Neural cell (in vitro differentiated cells): Measurements from ENCODE around the gene SUSD4. TPM values are rescaled to one million over a fixed set of nuclear protein-coding genes. Genes with fewer than 3 reads are reported as not detected.

Source experiments
- H2AFZ ChIP-seq: fragments of 200-600, 300-800 bp; sonication (generic), shearing (Covaris generic); 2 replicates; pipeline ENCODE4 v1.6.0; 2014; ENCODE audit warnings: low read depth, mild to moderate bottlenecking, antibody characterized with exemption, low read length, moderate library complexity
- H3F3A ChIP-seq: fragments of 200-600 bp; shearing (Covaris generic); 2 replicates; pipeline ENCODE4 v1.6.1; 2016; ENCODE audit warnings: mild to moderate bottlenecking, moderate library complexity, mixed read lengths, antibody characterized with exemption, low read length; ENCODE audit not compliant: insufficient read depth, poor library complexity, severe bottlenecking
- H3K27ac ChIP-seq: fragments of 200-600, 300-800 bp; sonication (generic), shearing (Covaris generic); 2 replicates; pipeline ENCODE4 v1.5.1; 2014; ENCODE audit warnings: mild to moderate bottlenecking, low read length, moderate library complexity
- H3K27me3 ChIP-seq: fragments of 300-800, 200-600 bp; sonication (generic), shearing (Covaris generic); 2 replicates; pipeline ENCODE4 v1.6.0; 2014; ENCODE audit warnings: mild to moderate bottlenecking, low read depth, low read length, moderate library complexity; ENCODE audit not compliant: insufficient read depth
- H3K36me3 ChIP-seq: fragments of 300-800, 200-600 bp; sonication (generic), shearing (Covaris generic); 2 replicates; pipeline ENCODE4 v1.5.1; 2014; ENCODE audit warnings: mild to moderate bottlenecking, antibody characterized with exemption, low read length, moderate library complexity; ENCODE audit not compliant: insufficient read depth
- H3K4me2 ChIP-seq: fragments of 300-800, 200-600 bp; sonication (generic), shearing (Covaris generic); 2 replicates; pipeline ENCODE4 v1.6.0; 2014; ENCODE audit warnings: mild to moderate bottlenecking, low read length
- H3K4me3 ChIP-seq: fragments of 300-800, 200-600 bp; sonication (generic), shearing (Covaris generic); 2 replicates; pipeline ENCODE4 v1.5.1; 2014; ENCODE audit warnings: mild to moderate bottlenecking, low read length, moderate library complexity
- H3K79me2 ChIP-seq: fragments of 200-600 bp; shearing (Covaris generic); replicated peaks from 2 replicates; pipeline ENCODE4 v1.6.0; 2014; ENCODE audit warnings: mild to moderate bottlenecking, low read length, moderate library complexity; ENCODE audit not compliant: insufficient read depth
- H3K9ac ChIP-seq: fragments of 300-800, 200-600 bp; sonication (generic), shearing (Covaris generic); 2 replicates; pipeline ENCODE4 v1.6.1; 2016; ENCODE audit warnings: mild to moderate bottlenecking, low read length, mixed read lengths
- H3K9me2 ChIP-seq: fragments of 200-600 bp; shearing (Covaris generic); 2 replicates; pipeline ENCODE4 v1.6.1; 2016; ENCODE audit warnings: mild to moderate bottlenecking, low read length, mixed read lengths; ENCODE audit not compliant: insufficient read depth
- H3K9me3 ChIP-seq: fragments of 200-600, 300-800 bp; sonication (generic), shearing (Covaris generic); 2 replicates; pipeline ENCODE4 v1.6.1; 2016; ENCODE audit warnings: mild to moderate bottlenecking, mixed run types, low read length, moderate library complexity, mixed read lengths
- H4K20me1 ChIP-seq: fragments of 200-600 bp; shearing (Covaris generic); 2 replicates; pipeline ENCODE4 v1.6.1; 2016; ENCODE audit warnings: mild to moderate bottlenecking, mixed run types; ENCODE audit not compliant: insufficient read depth
- EZH2 ChIP-seq: fragments of 200-600, 300-800 bp; shearing (Covaris generic), sonication (generic); IDR thresholded peaks from 2 replicates; pipeline ENCODE4 v1.6.1; 2014; ENCODE audit warnings: antibody characterized with exemption, low read length, borderline replicate concordance, mild to moderate bottlenecking; ENCODE audit not compliant: insufficient read depth, poor library complexity, severe bottlenecking
- MXI1 ChIP-seq: fragments of 450-650 bp; conservative IDR thresholded peaks from 2 replicates; pipeline ENCODE4 v1.6.1; 2014; ENCODE audit warnings: antibody characterized with exemption, mild to moderate bottlenecking; ENCODE audit not compliant: poor library complexity, severe bottlenecking
- POLR2AphosphoS5 ChIP-seq: IDR thresholded peaks from 2 replicates; pipeline ENCODE4 v1.6.1; 2012
- RAD21 ChIP-seq: fragments of 450-650 bp; conservative IDR thresholded peaks from 2 replicates; pipeline ENCODE4 v1.6.1; 2014; ENCODE audit warnings: antibody characterized with exemption, mild to moderate bottlenecking, moderate library complexity
- SMC3 ChIP-seq: fragments of 450-650 bp; conservative IDR thresholded peaks from 2 replicates; pipeline ENCODE4 v1.6.1; 2014; ENCODE audit warnings: antibody characterized with exemption, mild to moderate bottlenecking, moderate library complexity; ENCODE audit not compliant: poor library complexity
- TAF1 ChIP-seq: IDR thresholded peaks from 2 replicates; pipeline ENCODE4 v1.6.1; 2012; ENCODE audit warnings: low read depth
- polyA plus RNA-seq: library from polyadenylated mRNA; depleted of rRNA; stranded (reverse); fragments of >200 nt; gene quantifications from 2 replicates; pipeline ENCODE4 v1.2.3, GENCODE V29; 2014
- TF ChIP-seq, protein P1 (sequence below): fragments of 450-650 bp; IDR thresholded peaks from 2 replicates; pipeline ENCODE4 v1.5.1; 2014; ENCODE audit warnings: antibody characterized with exemption, mild to moderate bottlenecking, moderate library complexity; ENCODE audit not compliant: poor library complexity, severe bottlenecking
- TF ChIP-seq, protein P2 (sequence below): IDR thresholded peaks from 2 replicates; pipeline ENCODE4 v1.6.1; 2012; ENCODE audit warnings: borderline replicate concordance

SUSD4 gene
- polyA plus RNA-seq, 1 donor from 2014 or later: 31.5 TPM

DNA sequence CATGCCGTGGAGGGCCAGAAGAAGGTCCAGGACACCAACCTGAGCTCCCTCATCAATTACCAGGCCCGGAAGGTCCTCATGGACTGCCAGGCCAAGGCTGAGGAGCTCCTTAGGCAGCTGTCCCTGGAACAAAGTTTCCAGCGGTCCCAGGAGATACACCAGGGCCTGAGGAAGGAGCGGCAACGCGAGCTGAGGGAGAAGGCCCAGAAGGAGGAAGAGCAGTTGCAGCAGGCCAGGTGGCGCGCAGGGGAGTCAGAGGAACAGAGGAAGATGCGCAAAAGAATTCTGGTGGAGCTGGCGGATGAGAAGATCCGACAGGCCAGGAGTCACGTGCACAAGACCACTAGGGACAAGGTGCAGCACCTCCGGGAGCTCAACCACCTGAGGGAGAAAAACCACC is 30.7 kb upstream of the SUSD4 start:
- Histone ChIP-seq H3K4me3 (no peak overlapping the region), H2AFZ (no peak overlapping the region), H3K36me3 (no peaks in the 10 kb centered on the region), H3K27me3 (peaks cover 23% of the 10 kb centered on the region), H3K79me2 (no peaks in the 10 kb centered on the region), H3K9ac (no peak overlapping the region), H3K9me2 (no peaks in the 10 kb centered on the region), H3K4me2 (no peak overlapping the region), H3K9me3 (no peaks in the 10 kb centered on the region), H3K27ac (no peak overlapping the region), H4K20me1 (no peaks in the 10 kb centered on the region), H3F3A (no peaks in the 10 kb centered on the region)
- TF ChIP-seq SMC3 (no peak), POLR2AphosphoS5 (no peak)
- TF ChIP-seq, protein P1, sequence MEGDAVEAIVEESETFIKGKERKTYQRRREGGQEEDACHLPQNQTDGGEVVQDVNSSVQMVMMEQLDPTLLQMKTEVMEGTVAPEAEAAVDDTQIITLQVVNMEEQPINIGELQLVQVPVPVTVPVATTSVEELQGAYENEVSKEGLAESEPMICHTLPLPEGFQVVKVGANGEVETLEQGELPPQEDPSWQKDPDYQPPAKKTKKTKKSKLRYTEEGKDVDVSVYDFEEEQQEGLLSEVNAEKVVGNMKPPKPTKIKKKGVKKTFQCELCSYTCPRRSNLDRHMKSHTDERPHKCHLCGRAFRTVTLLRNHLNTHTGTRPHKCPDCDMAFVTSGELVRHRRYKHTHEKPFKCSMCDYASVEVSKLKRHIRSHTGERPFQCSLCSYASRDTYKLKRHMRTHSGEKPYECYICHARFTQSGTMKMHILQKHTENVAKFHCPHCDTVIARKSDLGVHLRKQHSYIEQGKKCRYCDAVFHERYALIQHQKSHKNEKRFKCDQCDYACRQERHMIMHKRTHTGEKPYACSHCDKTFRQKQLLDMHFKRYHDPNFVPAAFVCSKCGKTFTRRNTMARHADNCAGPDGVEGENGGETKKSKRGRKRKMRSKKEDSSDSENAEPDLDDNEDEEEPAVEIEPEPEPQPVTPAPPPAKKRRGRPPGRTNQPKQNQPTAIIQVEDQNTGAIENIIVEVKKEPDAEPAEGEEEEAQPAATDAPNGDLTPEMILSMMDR: no peak

DNA sequence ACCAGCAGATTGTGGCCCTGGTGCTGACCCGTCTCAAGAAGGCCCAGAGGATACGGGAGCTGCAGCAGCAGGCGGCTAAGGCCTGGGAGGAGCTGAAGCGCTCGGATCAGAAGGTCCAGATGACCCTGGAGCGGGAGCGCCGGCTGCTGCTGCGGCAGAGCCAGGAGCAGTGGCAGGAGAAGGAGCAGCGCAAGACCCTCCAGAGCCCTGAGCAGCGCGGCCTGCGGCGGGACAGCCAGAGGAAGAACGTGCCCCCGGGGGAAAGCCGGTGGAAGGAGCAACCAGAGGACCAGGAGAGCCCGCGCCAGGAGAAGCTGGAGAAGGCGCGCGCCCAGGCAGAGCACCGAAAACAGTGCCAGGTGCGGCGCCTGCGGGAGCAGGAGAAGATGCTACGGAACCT is 30.3 kb upstream of the SUSD4 start:
- no peaks in the 10 kb centered on the region for H3K79me2 ChIP-seq
- no peaks in the 10 kb centered on the region for H3F3A ChIP-seq
- no peak overlapping the region for H3K27ac ChIP-seq
- no peaks in the 10 kb centered on the region for H4K20me1 ChIP-seq
- no peak overlapping the region for H3K9ac ChIP-seq
- H3K36me3 ChIP-seq: no peaks in the 10 kb centered on the region
- no peak overlapping the region for H2AFZ ChIP-seq
- TF ChIP-seq TAF1: no peak
- no peak for TF ChIP-seq RAD21
- no peak for TF ChIP-seq SMC3
- TF ChIP-seq, protein P2, sequence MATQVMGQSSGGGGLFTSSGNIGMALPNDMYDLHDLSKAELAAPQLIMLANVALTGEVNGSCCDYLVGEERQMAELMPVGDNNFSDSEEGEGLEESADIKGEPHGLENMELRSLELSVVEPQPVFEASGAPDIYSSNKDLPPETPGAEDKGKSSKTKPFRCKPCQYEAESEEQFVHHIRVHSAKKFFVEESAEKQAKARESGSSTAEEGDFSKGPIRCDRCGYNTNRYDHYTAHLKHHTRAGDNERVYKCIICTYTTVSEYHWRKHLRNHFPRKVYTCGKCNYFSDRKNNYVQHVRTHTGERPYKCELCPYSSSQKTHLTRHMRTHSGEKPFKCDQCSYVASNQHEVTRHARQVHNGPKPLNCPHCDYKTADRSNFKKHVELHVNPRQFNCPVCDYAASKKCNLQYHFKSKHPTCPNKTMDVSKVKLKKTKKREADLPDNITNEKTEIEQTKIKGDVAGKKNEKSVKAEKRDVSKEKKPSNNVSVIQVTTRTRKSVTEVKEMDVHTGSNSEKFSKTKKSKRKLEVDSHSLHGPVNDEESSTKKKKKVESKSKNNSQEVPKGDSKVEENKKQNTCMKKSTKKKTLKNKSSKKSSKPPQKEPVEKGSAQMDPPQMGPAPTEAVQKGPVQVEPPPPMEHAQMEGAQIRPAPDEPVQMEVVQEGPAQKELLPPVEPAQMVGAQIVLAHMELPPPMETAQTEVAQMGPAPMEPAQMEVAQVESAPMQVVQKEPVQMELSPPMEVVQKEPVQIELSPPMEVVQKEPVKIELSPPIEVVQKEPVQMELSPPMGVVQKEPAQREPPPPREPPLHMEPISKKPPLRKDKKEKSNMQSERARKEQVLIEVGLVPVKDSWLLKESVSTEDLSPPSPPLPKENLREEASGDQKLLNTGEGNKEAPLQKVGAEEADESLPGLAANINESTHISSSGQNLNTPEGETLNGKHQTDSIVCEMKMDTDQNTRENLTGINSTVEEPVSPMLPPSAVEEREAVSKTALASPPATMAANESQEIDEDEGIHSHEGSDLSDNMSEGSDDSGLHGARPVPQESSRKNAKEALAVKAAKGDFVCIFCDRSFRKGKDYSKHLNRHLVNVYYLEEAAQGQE: no peak
- TF ChIP-seq EZH2: no peak
- TF ChIP-seq POLR2AphosphoS5: no peak
- no peak for TF ChIP-seq MXI1
- TF ChIP-seq, protein P1: no peak
- H3K27me3 ChIP-seq: peaks cover 23% of the 10 kb centered on the region
- H3K4me3 ChIP-seq: no peak overlapping the region
- H3K9me2 ChIP-seq: no peaks in the 10 kb centered on the region
- H3K9me3 ChIP-seq: no peaks in the 10 kb centered on the region
- no peak overlapping the region for H3K4me2 ChIP-seq
